ENCODE measurements around the gene KIAA0040.

KIAA0040 gene

DNA sequence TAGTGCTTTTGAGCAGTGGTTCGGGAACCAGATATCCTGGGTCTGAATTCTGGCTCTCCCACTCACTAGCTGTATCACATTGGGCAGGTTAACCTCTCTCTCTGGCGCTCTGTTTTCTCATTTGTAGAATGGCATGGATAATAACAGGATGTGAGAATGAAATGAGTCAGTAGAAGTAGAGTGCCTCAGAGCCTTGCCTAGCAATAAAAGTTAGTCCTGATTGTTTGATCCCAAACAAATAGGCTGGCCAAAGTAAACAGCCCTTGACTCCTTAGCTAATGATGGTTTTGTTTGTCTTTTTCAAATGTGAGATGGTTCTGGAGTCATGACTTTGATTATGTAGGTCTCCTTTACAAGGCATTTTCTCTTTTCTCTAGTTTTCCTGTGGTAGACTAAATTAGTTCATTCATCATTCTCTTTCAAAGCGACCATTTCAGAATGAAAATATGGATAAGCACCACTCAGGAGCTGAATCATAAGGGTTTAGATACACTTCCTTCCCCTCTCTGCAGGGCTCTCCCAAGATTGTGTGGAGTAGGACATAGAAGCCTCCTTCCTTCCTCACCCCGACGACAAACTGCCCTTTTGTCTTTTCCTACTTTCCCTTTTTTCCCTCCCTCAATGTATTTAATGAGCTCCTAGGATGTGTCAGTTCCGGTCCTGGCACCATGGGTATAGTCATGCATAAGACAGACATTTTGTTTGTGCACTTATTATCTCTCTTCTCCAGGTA lies 23.1 kb downstream of the KIAA0040 start:
- no peak for DNase-seq

- no peak for DNase-seq
These were observed 23.8 kb downstream of the KIAA0040 start for GRCh38 chr1:175168782-175169181.

- DNase-seq = no peak
These were observed 24.7 kb downstream of the KIAA0040 start for GRCh38 chr1:175167861-175168260.

- no peak for DNase-seq
These were observed 25.8 kb downstream of the KIAA0040 start for GRCh38 chr1:175166746-175167145.

- no peak for DNase-seq
These were observed 27.8 kb downstream of the KIAA0040 start for GRCh38 chr1:175164751-175165150.

DNA sequence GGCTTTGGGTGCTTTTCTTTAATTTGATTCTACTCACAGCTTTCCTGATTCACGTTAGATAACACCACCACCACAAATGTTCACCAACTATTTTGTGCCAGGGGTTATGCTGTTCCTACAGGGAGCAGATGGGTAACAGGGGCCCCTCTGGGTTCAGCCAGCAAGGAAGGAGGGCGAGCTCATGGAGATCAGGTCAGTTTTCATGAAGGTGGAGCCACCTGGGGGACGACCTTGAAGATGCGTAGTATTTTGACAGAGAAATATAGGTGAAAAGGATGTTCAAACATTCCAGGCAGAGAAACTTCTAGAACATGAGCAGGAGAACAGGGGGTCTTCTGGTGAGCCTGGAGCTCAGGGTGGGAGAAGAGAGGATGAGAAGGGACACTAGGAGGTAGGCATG lies 28.9 kb downstream of the KIAA0040 start:
- no peak for DNase-seq

- DNase-seq = no peak
These were observed 29.6 kb downstream of the KIAA0040 start for GRCh38 chr1:175162955-175163354.

GRCh38 chr1:175158170-175158591 lies 34.4 kb downstream of the KIAA0040 start:
- DNase-seq = no peak

- DNase-seq = no peak
These were observed 35.4 kb downstream of the KIAA0040 start for GRCh38 chr1:175157200-175157599.

- DNase-seq = no peak
These were observed 36.6 kb downstream of the KIAA0040 start for GRCh38 chr1:175155936-175156335.

DNA sequence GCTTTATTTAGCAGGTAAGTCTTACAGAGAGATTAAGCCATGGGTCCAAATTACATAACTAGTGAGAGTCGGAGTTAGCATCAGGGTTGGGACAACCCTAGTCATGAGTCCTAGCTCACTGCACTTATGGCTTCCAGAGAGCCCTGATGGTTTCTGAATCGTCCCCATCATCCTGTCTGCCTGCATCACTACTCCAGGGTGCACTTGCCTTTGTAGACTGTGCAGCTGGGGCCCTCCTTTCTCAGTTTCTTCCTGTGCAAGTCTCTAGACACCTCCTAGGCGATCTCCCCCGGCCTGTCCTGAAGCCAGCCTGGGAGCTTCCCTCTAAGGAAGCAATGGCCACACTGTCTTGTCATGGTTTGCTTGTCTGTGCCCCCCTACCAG lies 37.1 kb downstream of the KIAA0040 start:
- no peak for DNase-seq

DNA sequence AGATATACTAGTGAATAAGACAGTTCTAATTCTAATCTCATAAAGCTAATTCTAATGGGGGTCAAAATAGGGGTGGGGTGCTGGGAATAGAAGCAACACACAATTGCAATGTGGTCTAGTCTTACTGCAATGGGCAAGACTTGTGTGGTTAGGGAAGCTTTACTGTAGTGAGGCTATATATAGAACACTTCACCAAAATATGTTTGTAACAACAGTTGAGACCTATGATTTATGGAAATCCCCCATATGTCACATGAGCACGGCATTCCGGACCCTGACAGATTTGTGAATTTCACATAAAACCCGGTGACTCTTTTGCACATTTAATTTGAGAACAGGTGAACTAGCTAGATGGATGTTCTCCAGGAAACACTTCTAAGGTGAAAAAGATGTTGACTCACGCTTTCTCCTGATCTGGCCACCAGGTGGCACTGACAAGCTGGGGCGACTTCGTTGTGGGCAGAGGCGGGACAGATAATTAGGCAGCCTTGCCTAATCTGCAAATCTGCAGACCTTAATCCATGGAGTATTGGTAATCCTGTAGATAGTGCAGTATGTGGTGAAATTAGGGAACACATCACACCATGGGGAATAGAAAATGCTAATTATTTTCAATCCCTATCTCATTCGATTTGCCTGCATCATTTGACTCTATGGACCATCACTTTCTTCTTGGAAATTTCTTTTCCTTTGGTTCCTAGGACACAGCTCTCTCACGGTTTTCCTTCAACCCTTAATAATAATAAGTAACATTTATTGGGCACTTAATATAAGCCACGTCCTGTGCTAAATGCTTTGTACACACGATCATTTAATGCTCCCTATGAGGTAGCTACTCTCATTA lies 37.7 kb downstream of the KIAA0040 start:
- peak; percentile 23 for DNase-seq

- DNase-seq = peak; percentile 17
These were observed 40.4 kb downstream of the KIAA0040 start for GRCh38 chr1:175152006-175152652.

DNA sequence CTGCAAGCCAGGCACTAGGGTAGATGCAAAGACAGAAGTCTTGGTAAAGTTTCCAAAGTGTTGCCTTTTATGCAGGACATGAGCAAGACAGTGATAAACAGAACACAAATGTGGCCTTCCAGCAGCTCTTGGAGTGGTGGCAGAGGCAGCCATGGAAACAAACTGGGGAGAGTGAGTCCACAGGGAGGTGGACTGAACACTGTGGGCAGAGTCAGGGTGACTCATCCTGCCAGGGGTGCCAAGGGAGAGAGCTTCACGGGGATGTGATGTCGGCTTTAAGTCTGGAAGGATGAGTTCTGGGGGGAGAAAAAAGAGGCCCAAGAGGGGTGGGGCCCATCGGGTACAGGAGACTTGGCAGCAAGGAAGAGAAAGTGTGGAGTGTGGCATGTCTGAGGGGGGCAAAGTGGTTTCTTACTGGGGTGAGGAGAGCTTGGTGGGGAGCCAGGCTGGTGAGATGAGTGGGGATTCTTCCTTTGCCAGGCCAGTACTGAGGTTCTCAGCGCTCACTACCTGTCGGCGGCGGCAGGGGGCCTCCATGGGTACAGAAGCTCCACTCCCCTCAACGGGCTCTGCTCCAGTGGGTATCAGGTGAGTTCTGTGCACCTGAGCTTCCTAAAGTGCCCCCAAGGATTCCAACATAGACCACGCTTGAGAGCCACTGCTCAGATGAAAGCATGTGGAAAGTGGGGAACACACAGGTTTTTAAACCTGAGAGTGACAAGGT lies 41.8 kb downstream of the KIAA0040 start:
- no peak for DNase-seq

DNA sequence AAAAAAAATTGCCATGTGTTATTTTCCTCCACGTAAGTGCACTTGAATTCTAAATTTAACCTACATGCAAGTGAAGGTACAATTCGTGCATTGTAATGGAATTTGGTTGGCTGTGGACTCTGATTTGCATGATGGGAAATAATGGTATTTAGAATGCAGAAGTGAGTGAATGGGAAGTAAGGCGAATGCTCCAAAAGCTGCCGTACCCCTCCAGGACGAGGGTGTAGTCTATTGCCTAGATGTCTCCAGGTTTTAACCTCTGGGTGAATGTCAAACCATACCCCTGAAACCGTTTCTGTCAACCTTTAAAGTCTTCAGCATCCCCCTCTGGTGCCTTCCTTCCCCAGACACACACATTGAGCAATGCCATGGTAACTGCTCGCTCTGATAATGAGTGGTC lies 44.5 kb downstream of the KIAA0040 start:
- DNase-seq = no peak

- no peak for DNase-seq
These were observed 45.0 kb downstream of the KIAA0040 start for GRCh38 chr1:175147569-175147968.

GRCh38 chr1:175146529-175147213 lies 45.9 kb downstream of the KIAA0040 start:
- DNase-seq = peak; percentile 48

GRCh38 chr1:175145899-175146528 lies 46.6 kb downstream of the KIAA0040 start:
- DNase-seq = no peak

DNA sequence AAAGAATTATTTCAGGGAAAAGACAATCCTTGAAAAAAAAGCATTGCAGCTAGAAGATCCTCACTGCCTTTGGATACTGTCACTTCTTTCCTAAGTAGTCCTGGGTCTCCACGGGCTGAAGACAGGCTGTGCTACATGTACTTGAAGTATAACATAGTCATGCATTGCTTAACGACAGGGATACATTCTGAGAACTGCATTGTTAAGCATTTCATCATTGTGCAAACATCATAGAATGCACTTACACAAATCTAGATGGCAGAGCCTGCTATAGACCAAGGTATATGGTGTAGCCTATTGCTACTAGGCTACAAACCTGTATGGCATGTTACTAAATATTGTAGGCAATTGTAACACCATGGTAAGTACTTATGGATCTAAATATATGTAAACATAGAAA lies 54.0 kb downstream of the KIAA0040 start:
- no peak for DNase-seq

DNA sequence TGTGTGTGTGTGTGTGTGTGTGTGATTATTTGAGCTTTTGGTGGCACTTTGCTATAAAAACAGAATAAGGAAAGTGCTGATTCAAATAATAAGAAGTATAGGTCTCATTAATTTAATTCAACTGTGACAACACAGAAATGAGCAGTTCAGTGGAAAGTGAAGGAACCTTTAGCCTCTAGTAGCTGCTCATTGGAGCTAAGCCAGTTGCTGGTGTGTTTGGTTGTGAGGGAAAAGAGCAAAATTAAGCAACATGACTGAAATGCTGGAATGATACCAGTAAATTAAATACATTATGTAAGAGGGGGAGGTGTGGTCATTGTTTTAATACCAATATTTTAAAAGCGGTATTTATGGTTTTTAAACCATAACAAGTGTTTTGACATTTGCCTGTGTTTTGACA lies 55.2 kb downstream of the KIAA0040 start:
- no peak for DNase-seq

GRCh38 chr1:175136246-175136645 lies 56.3 kb downstream of the KIAA0040 start:
- DNase-seq = peak; percentile 49

DNA sequence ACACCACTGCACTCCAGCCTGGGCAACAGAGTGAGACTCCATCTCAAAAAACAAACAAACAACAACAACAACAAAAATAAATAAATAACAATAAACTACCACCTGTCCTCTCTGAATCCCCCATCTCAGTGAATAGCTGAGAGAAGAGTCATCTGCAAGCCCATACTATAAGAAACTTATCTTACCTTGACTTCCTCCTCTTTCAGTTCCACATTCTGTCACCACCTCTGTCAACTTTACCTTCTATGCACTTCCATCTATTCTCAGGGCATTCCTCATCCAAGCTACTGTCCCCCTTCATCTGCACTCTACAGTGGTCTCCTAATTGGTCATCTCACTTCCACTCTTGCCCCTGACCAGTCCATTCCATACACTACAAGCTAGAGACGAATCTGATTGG lies 58.1 kb downstream of the KIAA0040 start:
- DNase-seq = no peak

Data from fibroblast of skin of abdomen (primary cell).